ENCODE results near the gene CEACAM3.
"Not testable (repeated sequence)": the region's sequence is repeated elsewhere in the genome, so short reads cannot be mapped to it uniquely, and the experiment has no call there.

CEACAM3 gene

DNA sequence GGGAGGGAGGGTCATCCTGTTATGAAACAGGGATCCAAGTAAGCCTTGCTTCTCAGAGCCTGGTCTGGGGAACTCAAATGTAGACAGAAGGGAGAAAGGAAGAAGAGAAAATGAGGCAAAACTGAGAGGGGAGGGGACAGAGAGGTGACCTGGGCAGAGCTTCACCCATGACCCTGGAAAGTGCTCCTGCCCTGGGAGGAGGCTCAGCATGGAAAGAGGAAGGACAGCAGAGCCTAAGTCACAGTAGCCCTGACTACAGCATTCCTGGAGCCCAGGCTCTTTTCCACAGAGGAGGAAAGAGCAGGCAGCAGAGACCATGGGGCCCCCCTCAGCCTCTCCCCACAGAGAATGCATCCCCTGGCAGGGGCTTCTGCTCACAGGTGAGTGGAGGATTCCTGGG lies at the start of gene CEACAM3:
CEACAM3 (plus strand) TSS at position 226 of the 400 bp plus-strand sequence; CDS start at position 317, 91 bp downstream.
- no peak for DNase-seq (ENCODE audit: low read depth)

DNA sequence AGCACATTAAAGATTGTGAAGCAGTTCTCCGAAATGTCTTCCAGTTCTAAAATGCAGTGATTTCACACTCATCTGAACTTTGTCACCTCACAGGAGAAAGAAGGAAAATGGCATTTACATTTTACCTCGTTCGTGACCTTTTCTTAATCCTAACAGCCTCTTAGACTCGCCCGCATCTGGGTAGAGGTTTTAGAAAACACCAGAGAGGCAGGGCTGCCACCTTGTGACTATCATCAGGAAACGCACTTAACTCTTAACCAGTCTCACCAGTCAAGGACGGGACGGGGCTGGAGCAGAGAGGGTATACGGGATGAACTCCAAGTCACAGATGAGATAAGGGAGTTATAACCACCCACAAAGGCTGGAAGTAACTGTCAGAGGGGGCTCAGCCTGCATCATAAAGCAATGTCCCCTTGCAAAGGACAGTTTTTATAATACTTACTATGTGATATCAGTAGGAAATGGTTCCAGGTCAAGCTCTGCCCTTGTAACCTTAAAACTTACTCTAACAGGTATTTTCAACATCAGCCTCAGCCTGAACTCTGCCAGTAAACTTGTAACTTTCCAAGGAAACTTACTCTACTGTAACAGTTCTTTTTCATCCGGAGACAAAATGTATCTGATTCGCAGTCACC lies 49.7 kb upstream of the CEACAM3 start:
- peak; percentile 6 for DNase-seq (ENCODE audit: low read depth)

DNA sequence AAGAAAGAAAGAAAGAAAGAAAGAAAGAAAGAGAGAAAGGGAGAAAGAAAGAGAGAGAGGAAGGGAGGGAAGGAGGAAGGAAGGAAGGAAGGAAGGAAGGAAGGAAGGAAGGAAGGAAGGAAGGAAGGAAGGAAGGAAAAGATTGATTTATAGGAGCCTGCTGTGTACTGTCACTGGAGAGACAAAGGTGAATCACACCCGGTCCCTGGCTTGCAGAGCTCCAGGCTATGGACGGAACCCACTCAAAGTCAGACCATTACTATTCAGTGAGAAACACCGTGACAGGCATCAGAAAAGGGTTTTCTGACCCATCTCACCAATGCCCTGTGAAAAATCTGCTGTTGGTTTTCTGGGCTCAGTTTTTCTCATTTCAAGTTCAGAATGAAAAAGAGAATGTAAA lies 48.4 kb upstream of the CEACAM3 start:
- no peak for DNase-seq (ENCODE audit: low read depth)

DNA sequence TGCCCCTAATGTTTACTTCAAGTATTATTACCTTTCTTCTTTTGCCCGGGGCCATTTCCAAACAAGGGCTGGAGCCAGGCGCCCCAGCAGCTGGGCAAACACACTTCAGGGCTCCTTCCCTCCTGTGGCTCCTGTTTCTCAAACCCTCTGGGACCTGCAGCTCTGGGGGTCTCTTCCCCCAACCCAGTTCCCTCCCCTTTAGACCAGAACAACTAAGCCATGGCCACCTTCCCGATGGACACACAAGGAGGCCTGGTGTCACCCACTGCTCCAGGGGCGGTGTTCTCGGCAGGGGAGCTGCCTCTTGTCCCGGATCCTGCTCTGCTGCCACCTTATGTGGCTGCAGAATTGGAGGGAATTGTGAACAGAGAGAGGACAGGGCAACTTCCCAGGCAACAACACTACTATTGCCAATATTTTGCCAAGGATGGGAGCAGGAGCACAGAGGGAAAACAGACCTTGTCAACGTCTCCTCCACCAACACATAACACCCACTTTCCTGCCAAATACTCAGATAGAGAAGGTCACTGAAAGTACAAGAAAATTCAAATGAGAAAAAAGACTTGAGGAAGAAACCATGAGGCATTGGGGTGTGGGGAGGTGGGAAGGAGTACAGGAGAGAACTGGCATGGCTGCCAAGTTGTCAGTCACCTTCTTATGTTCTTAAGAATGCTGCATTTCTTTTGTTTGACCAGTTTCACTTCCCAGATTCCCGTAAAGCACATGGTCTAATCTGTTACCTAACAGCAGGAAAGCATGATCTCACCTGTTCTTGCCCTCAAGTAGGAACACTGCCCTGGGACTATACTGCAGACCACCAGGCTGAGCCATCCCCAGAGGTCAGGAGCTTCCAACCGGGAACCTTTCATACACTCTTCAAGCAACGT lies 45.9 kb upstream of the CEACAM3 start:
- DNase-seq (ENCODE audit: low read depth) = not testable (repeated sequence)

DNA sequence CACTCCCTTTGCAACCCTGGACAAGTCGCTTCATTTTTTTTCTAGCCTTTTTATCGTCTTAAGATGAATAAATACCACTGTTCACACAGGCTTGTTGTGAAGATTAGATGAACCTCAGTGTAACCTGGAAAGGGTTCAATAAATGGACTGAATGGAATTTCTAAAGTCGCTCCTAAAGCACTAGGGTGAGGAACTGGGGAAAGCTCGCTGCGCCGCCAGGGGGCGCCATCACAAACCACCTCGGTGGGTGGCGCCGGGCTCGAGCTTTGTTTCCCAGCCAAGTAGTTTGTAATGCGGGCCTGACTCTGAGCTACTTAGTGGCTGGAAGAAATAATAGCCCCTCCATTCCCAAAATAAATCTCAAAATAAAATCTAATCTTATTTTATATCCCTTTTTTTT lies 43.2 kb upstream of the CEACAM3 start:
- peak; percentile 62 for DNase-seq (ENCODE audit: low read depth)

DNA sequence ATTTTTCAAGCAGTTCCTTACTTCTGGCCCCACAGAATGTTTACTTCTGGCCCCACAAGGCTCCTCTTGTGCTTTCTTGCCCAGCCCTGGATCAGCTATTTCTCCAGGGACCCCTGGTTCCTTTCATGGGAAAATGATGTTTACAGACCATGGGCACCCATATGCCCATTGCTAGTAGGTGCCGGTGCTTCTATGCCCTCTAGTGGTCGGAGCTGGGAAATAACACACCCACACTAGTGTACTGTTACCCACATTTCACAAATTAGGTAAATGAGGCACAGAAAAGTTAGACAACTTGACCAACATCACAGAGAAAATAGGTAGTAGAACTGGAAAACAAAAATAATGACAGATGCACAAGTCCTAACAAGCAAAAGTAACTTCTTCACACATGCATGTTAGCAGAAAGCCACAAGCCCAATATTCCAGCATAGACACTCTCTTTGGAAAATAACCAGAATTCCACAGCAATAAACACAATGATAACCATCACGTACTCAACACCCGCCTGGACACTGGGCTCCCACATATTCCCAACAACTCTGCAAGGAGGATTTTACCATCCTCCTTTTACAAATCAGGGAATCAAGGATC lies 42.4 kb upstream of the CEACAM3 start:
- peak; percentile 61 for DNase-seq (ENCODE audit: low read depth)

DNA sequence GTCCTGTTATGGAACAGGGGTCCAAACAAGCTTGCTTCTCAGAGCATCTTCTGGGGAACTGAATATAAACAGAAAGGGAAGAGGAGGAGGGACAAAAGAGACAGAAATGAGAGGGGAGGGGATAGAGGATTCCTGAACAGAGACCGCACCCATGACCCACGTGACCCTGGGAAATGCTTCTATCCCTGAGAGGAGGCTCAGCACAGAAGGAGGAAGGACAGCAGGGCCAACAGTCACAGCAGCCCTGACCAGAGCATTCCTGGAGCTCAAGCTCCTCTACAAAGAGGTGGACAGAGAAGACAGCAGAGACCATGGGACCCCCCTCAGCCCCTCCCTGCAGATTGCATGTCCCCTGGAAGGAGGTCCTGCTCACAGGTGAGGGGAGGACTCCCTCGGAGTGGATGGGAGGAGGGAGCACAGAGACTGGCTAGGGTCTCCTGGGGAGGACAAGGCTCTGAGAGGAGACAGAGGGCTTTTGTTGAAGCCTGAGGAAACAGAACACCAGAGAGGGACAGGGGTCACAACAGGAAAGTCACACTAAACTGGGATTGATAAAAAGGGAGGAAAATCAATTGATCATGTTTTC lies 41.0 kb upstream of the CEACAM3 start, which contains the start of gene CEACAM6:
CEACAM6 (plus strand) TSS at position 203 of the 586 bp plus-strand sequence; CDS start at position 312, 109 bp downstream.
- DNase-seq (ENCODE audit: low read depth) = no peak

DNA sequence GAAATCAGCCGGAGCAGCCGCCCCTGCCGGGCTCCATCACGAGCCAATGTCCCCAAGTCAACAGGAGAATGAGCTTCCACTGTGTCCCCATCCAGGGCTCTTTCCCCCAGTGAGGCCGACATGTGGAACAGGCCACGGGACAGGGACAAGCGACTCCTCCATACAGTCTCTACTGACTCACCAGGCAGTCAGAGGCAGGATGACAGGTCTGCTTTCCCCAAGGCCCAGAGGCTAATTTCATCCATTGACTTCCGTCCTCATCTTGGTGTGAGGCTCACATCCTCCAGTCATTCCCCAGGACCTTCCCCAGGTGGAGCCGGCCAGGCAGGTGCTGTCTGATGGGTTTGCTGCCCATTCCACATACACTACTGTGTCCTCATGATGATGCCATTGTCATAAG lies 37.5 kb upstream of the CEACAM3 start:
- no peak for DNase-seq (ENCODE audit: low read depth)

DNA sequence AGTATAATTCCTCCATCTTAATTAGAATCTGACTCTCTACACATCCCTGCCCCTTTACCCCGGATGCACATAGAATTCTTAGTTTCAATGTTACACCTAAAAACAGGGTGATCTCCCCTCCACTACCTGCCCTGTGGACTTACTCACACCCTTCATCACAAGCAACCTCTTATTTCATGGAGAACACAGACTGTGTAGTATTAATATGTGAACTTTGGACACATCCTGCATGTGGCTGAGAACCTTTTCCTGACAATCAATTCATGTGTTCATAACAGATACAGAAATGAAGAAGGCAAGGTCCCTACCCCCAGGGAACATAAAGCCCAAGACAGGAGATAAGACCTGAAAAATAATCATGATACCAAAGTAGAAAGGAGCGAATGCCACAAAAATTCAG lies 29.3 kb upstream of the CEACAM3 start:
- no peak for DNase-seq (ENCODE audit: low read depth)

DNA sequence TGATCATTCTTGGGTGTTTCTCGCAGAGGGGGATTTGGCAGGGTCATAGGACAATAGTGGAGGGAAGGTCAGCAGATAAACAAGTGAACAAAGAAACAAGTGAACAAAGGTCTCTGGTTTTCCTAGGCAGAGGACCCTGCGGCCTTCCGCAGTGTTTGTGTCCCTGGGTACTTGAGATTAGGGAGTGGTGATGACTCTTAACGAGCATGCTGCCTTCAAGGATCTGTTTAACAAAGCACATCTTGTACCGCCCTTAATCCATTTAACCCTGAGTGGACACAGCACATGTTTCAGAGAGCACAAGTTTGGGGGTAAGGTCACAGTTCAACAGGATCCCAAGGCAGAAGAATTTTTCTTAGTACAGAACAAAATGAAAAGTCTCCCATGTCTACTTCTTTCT lies 28.3 kb upstream of the CEACAM3 start:
- DNase-seq (ENCODE audit: low read depth) = not testable (repeated sequence)

DNA sequence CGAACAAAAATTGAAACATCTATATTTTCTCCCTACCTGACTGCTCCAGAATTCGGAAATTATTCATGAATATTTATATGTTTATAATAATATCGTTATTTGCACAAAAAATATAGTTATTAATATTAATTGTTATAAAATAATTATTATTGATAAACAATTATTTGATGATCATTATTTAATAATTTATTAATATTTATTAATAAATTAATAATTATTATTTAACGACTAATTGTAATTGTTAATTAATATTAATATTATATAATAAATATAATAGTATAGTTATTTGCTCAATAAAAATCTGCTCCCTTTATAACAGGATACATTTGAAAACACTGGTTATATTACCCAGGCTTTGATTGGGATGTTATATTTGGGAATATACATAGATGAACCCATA lies 26.8 kb upstream of the CEACAM3 start:
- no peak for DNase-seq (ENCODE audit: low read depth)

DNA sequence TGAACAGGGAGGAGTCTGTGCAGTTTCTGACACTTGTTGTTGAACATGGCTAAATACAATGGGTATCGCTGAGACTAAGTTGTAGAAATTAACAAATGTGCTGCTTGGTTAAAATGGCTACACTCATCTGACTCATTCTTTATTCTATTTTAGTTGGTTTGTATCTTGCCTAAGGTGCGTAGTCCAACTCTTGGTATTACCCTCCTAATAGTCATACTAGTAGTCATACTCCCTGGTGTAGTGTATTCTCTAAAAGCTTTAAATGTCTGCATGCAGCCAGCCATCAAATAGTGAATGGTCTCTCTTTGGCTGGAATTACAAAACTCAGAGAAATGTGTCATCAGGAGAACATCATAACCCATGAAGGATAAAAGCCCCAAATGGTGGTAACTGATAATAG lies 25.0 kb upstream of the CEACAM3 start:
- no peak for DNase-seq (ENCODE audit: low read depth)

DNA sequence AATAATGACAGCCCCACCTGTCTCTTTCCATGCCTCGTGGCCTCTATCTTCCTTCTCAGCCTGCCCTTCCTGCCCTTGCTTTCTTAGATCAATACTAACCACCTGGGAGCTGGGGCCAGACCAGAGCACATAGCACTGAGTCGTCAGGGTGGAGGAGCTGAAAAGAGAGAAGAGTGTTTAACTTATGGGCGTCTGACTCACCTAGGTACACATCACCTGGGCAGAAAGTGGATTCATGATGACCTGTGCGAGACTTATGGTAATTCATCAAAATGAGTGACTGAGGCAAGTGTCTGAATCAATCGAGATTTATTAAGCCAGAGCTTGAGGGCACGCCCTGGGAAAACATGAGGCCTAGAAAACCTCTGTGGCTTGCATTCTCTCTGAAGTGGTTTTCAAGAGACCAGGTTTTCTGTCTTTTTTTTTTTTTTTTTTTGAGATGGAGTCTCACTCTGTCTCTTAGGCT lies 21.8 kb upstream of the CEACAM3 start:
- peak; percentile 25 for DNase-seq (ENCODE audit: low read depth)

DNA sequence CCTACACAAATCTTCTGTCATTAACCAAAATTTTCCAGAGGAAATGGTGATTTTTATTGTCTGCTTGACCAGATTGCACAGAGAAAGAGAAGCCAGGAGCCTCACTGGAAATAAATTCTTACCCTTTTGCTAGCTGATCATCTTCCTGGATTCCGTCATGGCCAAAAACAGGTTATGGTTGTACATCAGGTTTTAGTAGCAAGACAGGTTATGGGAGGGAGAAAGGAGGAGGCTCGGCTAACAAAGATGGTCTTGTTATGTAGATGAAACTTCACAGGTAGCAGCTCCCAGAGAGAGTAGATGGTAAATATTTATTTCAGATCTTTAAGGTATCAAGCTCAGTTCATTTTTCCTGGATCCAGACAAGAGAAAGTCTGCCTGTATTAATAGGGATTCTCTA lies 19.7 kb upstream of the CEACAM3 start:
- no peak for DNase-seq (ENCODE audit: low read depth)

DNA sequence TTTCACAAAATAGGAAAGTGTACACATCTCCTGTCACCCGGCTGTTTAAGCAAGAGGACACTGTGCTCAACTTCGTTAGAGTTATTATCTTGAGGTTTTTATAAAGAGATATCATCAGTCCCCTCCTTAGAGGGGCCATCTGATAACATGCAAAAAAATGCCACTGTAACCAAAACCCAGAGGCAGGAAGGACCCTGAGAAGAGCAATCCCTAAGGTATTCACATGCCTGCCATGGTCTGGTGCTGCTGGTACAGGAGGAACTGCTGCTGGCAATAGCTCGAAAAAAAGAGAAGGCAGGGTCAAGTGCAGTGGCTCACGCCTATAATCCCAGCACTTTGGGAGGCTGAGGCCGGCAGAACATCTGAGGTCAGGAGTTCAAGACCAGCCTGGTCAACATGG lies 12.8 kb upstream of the CEACAM3 start:
- no peak for DNase-seq (ENCODE audit: low read depth)

DNA sequence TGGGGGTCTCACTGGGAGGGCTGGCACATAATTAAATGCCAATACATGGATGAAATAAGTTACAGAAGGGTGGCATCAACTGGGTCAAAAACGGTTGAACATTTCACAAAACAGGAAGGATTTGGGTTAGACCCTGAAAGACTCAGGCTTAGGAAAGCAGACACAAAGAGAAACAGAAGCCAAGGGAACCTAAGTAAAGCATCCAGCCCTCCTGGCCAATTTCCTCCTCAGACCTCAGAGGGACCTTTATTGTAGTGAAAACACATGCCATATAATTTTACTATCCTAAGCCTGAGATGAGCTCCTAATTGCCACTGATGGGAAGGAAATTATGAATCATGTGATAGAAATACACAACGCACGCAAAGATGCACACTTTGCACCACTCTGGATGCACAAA lies 12.1 kb upstream of the CEACAM3 start:
- no peak for DNase-seq (ENCODE audit: low read depth)

DNA sequence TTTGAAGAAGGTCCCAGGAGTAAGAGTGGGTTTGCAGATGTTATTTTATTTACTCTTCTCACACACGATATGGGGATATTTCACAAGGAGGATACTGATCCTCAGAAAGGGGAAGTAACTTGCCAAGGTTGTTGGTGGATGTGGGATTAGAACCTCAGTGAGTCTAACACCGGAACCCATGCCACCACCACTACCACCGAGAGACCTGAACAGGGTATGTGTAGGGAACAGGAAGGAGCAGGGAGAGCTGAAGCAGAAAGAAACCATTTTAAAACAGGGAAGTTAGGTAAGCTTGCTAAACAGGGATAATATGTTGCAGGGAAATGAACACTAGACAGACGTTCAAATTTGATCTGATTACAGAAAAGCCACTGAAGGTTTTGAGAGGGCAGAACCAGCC lies 11.6 kb upstream of the CEACAM3 start:
- DNase-seq (ENCODE audit: low read depth) = no peak

DNA sequence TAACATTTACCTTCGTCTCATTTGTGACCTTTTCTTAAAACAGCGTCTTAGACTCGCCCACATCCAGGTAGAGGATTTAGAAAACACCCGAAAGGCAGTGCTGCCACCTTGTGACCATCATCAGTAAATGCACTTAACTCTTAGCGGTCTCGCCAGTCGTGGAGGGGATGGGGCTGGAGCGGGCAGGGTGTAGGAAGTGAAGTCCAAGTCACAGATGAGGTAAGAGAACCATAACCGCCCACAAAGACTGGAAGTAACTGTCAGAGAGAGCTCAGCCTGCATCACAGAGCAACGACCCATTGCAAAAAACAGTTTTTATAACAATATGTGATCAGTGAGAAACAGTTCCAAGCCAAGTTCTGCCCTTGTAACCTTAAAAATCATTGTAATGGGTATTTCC lies 10.7 kb upstream of the CEACAM3 start:
- DNase-seq (ENCODE audit: low read depth) = peak; percentile 32

DNA sequence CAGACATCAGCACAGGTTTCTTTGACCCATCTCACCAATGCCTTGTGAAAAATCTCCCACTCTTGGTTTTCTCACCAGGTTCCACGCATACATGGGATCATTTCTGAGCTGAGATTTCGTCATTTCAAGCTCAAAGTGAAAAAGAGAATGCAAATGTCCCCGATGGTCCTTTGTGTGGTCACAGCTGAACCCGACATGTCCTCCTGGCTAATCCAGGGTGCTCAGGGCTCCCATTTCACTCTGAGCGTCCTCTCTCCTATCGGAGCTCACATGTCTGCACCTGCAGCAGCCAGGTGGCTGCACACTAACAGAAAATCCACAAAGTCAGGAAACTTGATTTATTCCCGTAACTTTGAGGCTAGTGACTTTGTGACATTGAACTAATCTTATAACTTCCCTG lies 9.3 kb upstream of the CEACAM3 start:
- DNase-seq (ENCODE audit: low read depth) = no peak

DNA sequence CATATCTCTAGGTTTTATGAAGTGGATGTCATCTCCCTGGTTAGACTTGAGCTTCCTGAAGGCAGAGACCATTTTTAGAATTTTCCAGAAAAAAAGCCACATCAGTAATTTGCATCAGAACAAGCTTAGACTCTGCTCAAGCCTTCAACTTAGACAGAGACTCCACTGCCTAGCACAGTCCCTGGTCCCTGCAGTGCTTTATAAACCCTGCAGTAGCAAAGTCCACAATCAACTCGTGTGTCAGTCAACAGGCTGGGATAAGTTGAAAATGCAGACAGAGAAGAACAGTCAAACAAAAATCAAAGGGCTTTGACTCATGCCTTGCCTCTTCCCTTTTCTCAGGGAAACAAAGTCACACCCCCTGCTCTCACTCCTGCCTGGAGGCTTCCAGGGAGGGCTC lies 7.9 kb upstream of the CEACAM3 start:
- DNase-seq (ENCODE audit: low read depth) = not testable (repeated sequence)

DNA sequence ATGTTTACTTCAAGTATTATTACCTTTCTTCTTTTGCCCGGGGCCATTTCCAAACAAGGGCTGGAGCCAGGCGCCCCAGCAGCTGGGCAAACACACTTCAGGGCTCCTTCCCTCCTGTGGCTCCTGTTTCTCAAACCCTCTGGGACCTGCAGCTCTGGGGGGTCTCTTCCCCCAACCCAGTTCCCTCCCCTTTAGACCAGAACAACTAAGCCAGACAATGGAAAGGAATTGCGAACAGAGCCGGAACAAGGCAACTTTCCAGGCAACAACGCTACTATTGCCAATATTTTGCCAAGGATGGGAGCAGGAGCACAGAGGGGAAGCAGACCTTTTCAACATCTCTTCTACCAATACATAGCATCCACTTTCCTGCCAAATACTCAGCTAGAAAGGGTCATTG lies 7.3 kb upstream of the CEACAM3 start:
- not testable (repeated sequence) for DNase-seq (ENCODE audit: low read depth)

All from stimulated activated CD8-positive, alpha-beta memory T cell treated with anti-CD3 and anti-CD28 coated beads, Interleukin-15, amount 100 ng/mL, for 1 hour (primary cell).